GM10248 (cell line): ENCODE results near the gene TSPAN5.

ENCODE experiments used
- CTCF ChIA-PET: fragments of 300-600 bp; sonication (Branson Sonifier 250); formaldehyde crosslinking; extraction: SDS; loops from one replicate; lab custom pipeline; 2021; ENCODE audit warnings: antibody characterized with exemption; lab: Yijun Ruan, JAX
- POLR2A ChIA-PET: fragments of 350-650 bp; sonication (Branson Sonifier 250); formaldehyde crosslinking; extraction: SDS; loops from one replicate; lab custom pipeline; 2020; ENCODE audit warnings: antibody characterized with exemption; lab: Yijun Ruan, JAX
- DNase-seq: peaks from one replicate; pipeline ENCODE4 v3.0.0; 2012; ENCODE audit errors: extremely low spot score
- TF ChIP-seq, protein P1 (sequence below): IDR thresholded peaks from 2 replicates; pipeline ENCODE4 v1.5.1; 2012; ENCODE audit warnings: mild to moderate bottlenecking, low read depth; ENCODE audit errors: extremely low read depth, missing control alignments, control extremely low read depth

TSPAN5 gene

DNA sequence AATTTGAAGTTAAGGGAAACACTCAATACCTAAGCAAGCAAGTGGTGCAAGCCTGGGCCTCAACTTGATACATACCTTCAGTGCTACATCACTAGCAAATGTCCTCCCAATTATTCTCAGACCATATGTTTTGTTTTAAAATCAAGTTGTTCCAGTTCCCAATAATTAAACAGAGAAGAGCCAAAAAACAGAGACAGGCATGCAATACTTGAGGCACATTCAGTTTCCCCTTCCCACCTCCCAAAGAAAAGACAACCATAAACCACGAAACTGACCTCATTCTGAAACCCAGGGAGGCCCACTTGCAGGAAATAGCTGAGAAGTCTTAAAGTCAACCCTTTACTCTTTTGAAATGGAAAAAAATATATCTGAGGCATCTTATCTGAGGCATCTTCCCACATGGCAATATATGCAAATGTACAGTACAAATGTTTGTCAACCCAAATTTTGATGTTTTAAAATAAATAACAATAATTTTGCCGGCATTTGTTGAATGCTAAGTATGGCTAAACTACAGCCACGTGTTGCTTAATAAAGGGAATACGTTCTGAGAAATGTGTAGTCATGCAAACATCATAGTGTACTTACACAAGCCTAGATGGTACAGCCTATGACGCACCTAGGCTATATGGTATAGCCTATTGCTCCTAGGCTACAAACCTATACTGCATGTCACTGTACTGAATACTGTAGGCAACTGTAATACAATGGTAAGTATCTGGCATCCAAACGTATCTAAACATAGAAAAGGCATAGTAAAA is 147.5 kb downstream of the TSPAN5 start:
- POLR2A ChIA-PET: no interaction called here

GRCh38 chr4:98510340-98510739 is 148.1 kb downstream of the TSPAN5 start:
- CTCF ChIA-PET: interaction anchor here (1.4 kb wide), 1 partner anchor 19 kb away, joined by 4 read pairs; no protein-coding TSS in a partner anchor

More for the DNA sequence above, 147.5 kb downstream of the TSPAN5 start:
- no peak for DNase-seq
- TF ChIP-seq, protein P1, sequence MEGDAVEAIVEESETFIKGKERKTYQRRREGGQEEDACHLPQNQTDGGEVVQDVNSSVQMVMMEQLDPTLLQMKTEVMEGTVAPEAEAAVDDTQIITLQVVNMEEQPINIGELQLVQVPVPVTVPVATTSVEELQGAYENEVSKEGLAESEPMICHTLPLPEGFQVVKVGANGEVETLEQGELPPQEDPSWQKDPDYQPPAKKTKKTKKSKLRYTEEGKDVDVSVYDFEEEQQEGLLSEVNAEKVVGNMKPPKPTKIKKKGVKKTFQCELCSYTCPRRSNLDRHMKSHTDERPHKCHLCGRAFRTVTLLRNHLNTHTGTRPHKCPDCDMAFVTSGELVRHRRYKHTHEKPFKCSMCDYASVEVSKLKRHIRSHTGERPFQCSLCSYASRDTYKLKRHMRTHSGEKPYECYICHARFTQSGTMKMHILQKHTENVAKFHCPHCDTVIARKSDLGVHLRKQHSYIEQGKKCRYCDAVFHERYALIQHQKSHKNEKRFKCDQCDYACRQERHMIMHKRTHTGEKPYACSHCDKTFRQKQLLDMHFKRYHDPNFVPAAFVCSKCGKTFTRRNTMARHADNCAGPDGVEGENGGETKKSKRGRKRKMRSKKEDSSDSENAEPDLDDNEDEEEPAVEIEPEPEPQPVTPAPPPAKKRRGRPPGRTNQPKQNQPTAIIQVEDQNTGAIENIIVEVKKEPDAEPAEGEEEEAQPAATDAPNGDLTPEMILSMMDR: no peak
- CTCF ChIA-PET: interaction anchor here (1.4 kb wide), 2 partner anchors 13 to 18 kb away, joined by 4 read pairs; no protein-coding TSS in a partner anchor

GRCh38 chr4:98509721-98510120 is 148.7 kb downstream of the TSPAN5 start:
- POLR2A ChIA-PET: no interaction called here
- no peak for DNase-seq
- CTCF ChIA-PET: interaction anchor here (0.8 kb wide), 1 partner anchor 42 kb away, joined by 4 read pairs; no protein-coding TSS in a partner anchor
- TF ChIP-seq, protein P1: no peak

More at GRCh38 chr4:98510340-98510739, 148.1 kb downstream of the TSPAN5 start:
- TF ChIP-seq, protein P1: no peak
- POLR2A ChIA-PET: no interaction called here
- no peak for DNase-seq

DNA sequence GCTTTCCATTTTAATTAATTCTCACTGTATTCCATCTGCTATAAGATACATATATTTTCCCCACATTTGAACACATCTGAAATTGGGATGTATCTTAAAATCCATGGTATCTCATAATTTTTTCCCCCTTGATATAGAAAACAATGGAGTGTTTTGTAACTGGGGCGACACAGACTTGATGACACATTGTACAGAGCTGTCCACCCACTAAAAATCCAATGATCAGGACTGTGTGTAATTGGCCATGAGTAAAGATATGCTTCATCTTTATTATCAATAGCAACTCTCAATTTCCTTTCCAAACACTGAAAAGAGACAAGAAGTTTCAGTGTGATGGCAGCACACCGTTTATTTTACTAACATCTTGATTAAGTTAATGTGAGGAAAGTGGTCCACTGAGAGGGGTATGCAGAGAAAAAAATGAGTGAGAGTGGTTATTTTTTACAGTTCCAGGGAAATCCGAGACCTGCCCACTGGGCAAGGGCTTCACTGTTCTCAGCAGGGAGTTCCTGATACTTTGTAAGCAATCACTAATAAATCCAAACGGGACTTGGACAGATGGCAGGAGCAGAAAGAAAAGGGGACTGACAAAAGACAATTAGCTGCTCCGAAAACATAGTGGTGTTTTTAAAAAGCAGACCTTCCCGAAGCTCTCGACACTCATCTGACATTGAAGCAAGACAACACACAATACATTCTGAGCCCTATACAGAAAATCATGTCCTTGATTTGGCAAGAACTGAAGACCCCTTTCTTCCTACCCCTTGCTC is 149.4 kb downstream of the TSPAN5 start:
- TF ChIP-seq, protein P1: no peak
- DNase-seq: no peak
- CTCF ChIA-PET: interaction anchor here (0.8 kb wide), 1 partner anchor 41 kb away, joined by 4 read pairs; no protein-coding TSS in a partner anchor
- POLR2A ChIA-PET: no interaction called here

DNA sequence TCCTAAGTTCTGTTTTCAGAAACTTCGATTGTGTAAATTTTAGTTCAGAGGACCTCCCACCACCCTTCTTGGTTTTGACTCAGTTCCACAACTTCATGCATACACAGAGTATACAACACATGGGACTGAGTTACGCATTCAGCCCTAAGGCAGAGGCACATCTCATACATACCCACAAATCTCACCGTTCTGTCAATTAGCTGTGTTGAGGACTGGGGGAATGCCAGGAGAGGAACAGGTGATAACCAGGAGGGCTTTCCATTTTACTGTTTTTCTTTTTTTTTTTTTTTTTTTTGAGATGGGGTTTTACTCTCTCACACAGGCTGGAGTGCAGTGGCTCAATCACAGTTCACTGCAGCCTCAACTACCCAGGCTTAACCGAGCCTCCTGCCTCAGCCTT is 150.2 kb downstream of the TSPAN5 start:
- TF ChIP-seq, protein P1: no peak
- POLR2A ChIA-PET: no interaction called here
- DNase-seq: no peak
- CTCF ChIA-PET: no interaction called here

DNA sequence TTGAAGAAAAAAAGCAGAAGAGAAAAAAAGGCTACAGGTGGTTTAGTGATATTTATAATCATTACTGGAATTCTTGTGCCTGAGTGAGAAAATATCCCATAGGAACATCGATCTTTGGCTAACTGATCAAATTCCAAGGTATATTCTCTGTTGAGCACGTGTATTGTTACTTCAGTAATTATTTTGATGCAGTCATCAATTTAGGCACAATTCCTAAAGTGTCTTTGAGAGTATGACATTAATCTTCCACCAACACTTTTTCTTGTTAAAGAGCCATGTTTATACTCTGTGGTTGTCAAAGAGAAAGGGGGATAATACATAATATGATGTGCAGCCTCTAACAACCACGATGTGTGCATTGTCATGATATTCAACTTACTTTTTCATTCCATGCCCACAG is 151.1 kb downstream of the TSPAN5 start:
- POLR2A ChIA-PET: interaction anchor here (0.6 kb wide), 1 partner anchor 1252 kb away, joined by 3 read pairs; no protein-coding TSS in a partner anchor
- TF ChIP-seq, protein P1: no peak
- CTCF ChIA-PET: no interaction called here
- DNase-seq: no peak
